CD14-positive monocyte (primary cell): ENCODE measurements around the gene TRIM25. TPM values are rescaled to one million over a fixed set of nuclear protein-coding genes. Genes with fewer than 3 reads are reported as not detected.
A peak's percentile ranks its signal among the peaks of the same experiment; 100 is the strongest.

Source experiments
- DNase-seq, 3 donors: peaks; one replicate each; pipeline ENCODE4 v3.0.0-alpha.2; 2011 to 2022
- H2AFZ ChIP-seq: 2 replicates; pipeline ENCODE4 v1.6.0; 2012; ENCODE audit warnings: mild to moderate bottlenecking, low read depth, low read length, inconsistent platforms; ENCODE audit not compliant: insufficient read depth, poor library complexity, severe bottlenecking
- H3K27ac ChIP-seq, 2 donors: 1 replicate in 1 of 2; 2 replicates in 1 of 2; pipeline ENCODE4 v1.5.1; 2012 to 2013; ENCODE audit warnings: low read length in 2 of 2, control low read depth in 1 of 2, inconsistent platforms in 1 of 2, low read depth in 1 of 2, mild to moderate bottlenecking in 1 of 2
- H3K27me3 ChIP-seq, 2 donors: one replicate each; pipeline versions ENCODE4 v1.6.0 to v1.6.1; 2011 to 2013; ENCODE audit warnings: low read length in 2 of 2; ENCODE audit not compliant: control insufficient read depth in 2 of 2, insufficient read depth in 2 of 2
- H3K36me3 ChIP-seq, 2 donors: replicated peaks in 1 of 2; 1 replicate in 1 of 2; 2 replicates in 1 of 2; pipeline versions ENCODE4 v1.5.1 to v1.6.1; 2012 to 2013; ENCODE audit warnings: low read length in 2 of 2, control low read depth in 1 of 2, inconsistent platforms in 1 of 2, mild to moderate bottlenecking in 1 of 2; ENCODE audit not compliant: insufficient read depth in 2 of 2, control insufficient read depth in 1 of 2
- H3K4me1 ChIP-seq, 2 donors: 1 replicate in 1 of 2; 2 replicates in 1 of 2; pipeline versions ENCODE4 v1.5.1 to v1.6.1; 2012 to 2013; ENCODE audit warnings: low read length in 2 of 2, control low read depth in 1 of 2, inconsistent platforms in 1 of 2, mild to moderate bottlenecking in 1 of 2, moderate library complexity in 1 of 2; ENCODE audit not compliant: insufficient read depth in 2 of 2, control insufficient read depth in 1 of 2
- H3K4me2 ChIP-seq: replicated peaks from 2 replicates; pipeline ENCODE3; 2012; ENCODE audit warnings: low read length, moderate library complexity, mild to moderate bottlenecking; ENCODE audit not compliant: poor library complexity, severe bottlenecking; ENCODE audit errors: extremely low read depth
- H3K4me3 ChIP-seq, 3 experiments: fragments of 200-600 bp in 1 of 3; sonication (generic) in 1 of 3; replicated peaks in 1 of 3; 1 replicate in 2 of 3; 2 replicates in 1 of 3; pipeline ENCODE4 v1.5.1; 2011 to 2013; ENCODE audit warnings: low read length in 3 of 3, mild to moderate bottlenecking in 3 of 3, control low read depth in 2 of 3, low read depth in 2 of 3, inconsistent platforms in 1 of 3, moderate library complexity in 1 of 3
- H3K79me2 ChIP-seq: 2 replicates; pipeline ENCODE4 v1.6.0; 2012; ENCODE audit warnings: mild to moderate bottlenecking, control low read depth, inconsistent platforms, low read length, moderate library complexity; ENCODE audit not compliant: insufficient read depth
- H3K9ac ChIP-seq: 2 replicates; pipeline ENCODE4 v1.6.0; 2017; ENCODE audit warnings: low read length, mild to moderate bottlenecking; ENCODE audit not compliant: insufficient read depth, poor library complexity, severe bottlenecking
- H3K9me3 ChIP-seq, 2 donors: replicated peaks in 1 of 2; 1 replicate in 1 of 2; 2 replicates in 1 of 2; pipeline versions ENCODE4 v1.5.1 to v1.6.1; 2012 to 2013; ENCODE audit warnings: low read length in 2 of 2, control low read depth in 1 of 2; ENCODE audit not compliant: control insufficient read depth in 1 of 2, insufficient read depth in 1 of 2
- H4K20me1 ChIP-seq: 2 replicates; pipeline ENCODE4 v1.6.0; 2012; ENCODE audit warnings: mild to moderate bottlenecking, low read length, control low read depth, moderate library complexity; ENCODE audit not compliant: insufficient read depth
- H3K27ac Mint-ChIP-seq, 7 donors: one replicate each; pipeline ENCODE4 v1.8.0; 2020; ENCODE audit warnings: mild to moderate bottlenecking in 7 of 7, mixed read lengths in 7 of 7, moderate library complexity in 6 of 7, inconsistent platforms in 2 of 7
- H3K27me3 Mint-ChIP-seq, 3 donors: one replicate each; pipeline ENCODE4 v1.8.0; 2021 to 2022; ENCODE audit warnings: low read depth in 3 of 3, mild to moderate bottlenecking in 3 of 3, mixed read lengths in 3 of 3, moderate library complexity in 3 of 3, inconsistent platforms in 1 of 3
- H3K36me3 Mint-ChIP-seq, 2 donors: one replicate each; pipeline ENCODE4 v1.8.0; 2020; ENCODE audit warnings: mixed read lengths in 2 of 2, inconsistent platforms in 1 of 2, mild to moderate bottlenecking in 1 of 2
- H3K4me1 Mint-ChIP-seq: one replicate; pipeline ENCODE4 v1.8.0; 2020; ENCODE audit warnings: mild to moderate bottlenecking, mixed read lengths
- H3K4me3 Mint-ChIP-seq, 2 donors: one replicate each; pipeline ENCODE4 v1.8.0; 2020; ENCODE audit warnings: mild to moderate bottlenecking in 2 of 2, mixed read lengths in 2 of 2, moderate library complexity in 1 of 2
- H3K9me3 Mint-ChIP-seq, 7 donors: one replicate each; pipeline ENCODE4 v1.8.0; 2020 to 2022; ENCODE audit warnings: mixed read lengths in 7 of 7, mild to moderate bottlenecking in 6 of 7, moderate library complexity in 6 of 7, inconsistent platforms in 2 of 7
- WGBS: methylation state at CpG from one replicate; pipeline ENCODE4 v1.1.5; 2013; ENCODE audit warnings: missing lambda C conversion rate; ENCODE audit not compliant: insufficient coverage; 5-methylcytosine and 5-hydroxymethylcytosine counted together
- intact Hi-C, 2 donors: fragments of 100-400 bp; cut with micrococcal nuclease; formaldehyde crosslinking; loops; one replicate each; pipeline versions ENCODE4 v1.15.0 to v1.15.1; 2023
- polyA minus RNA-seq: library from RNA; depleted of rRNA, polyadenylated mRNA; stranded (reverse); fragments of >200 nt; gene quantifications from 2 replicates; pipeline ENCODE4 v1.2.3, GENCODE V29; 2012
- polyA plus RNA-seq, 3 donors: library from polyadenylated mRNA; depleted of rRNA in 1 of 3; unstranded in 2 of 3; stranded (reverse) in 1 of 3; fragments of 300-500 nt in 2 of 3; fragments of >200 nt in 1 of 3; fragmentation: Illumina TruSeq in 2 of 3; gene quantifications; 1 replicate in 2 of 3; 2 replicates in 1 of 3; pipeline ENCODE4 v1.2.3, GENCODE V29; 2012 to 2021
- total RNA-seq, 12 experiments: library from RNA in 1 of 12; stranded (reverse) in 1 of 12; fragments of 120-200 nt in 1 of 12; gene quantifications; one replicate each; pipeline ENCODE4 v1.2.4 and lab custom pipeline; 2013 to 2026; ENCODE audit warnings: mixed read lengths in 6 of 12, inconsistent platforms in 1 of 12
- TF ChIP-seq, protein P1 (sequence below): fragments of 200-600 bp; IDR thresholded peaks from one replicate; pipeline ENCODE4 v1.8.0; 2022; ENCODE audit warnings: antibody characterized with exemption, mild to moderate bottlenecking

The TRIM25 gene, protein sequence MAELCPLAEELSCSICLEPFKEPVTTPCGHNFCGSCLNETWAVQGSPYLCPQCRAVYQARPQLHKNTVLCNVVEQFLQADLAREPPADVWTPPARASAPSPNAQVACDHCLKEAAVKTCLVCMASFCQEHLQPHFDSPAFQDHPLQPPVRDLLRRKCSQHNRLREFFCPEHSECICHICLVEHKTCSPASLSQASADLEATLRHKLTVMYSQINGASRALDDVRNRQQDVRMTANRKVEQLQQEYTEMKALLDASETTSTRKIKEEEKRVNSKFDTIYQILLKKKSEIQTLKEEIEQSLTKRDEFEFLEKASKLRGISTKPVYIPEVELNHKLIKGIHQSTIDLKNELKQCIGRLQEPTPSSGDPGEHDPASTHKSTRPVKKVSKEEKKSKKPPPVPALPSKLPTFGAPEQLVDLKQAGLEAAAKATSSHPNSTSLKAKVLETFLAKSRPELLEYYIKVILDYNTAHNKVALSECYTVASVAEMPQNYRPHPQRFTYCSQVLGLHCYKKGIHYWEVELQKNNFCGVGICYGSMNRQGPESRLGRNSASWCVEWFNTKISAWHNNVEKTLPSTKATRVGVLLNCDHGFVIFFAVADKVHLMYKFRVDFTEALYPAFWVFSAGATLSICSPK
- 44.6 TPM for total RNA-seq (2013)
- polyA plus RNA-seq (10 to 100 TPM in 2 of 3 donors, 1 to 10 TPM in 1; 5.4 to 98.3 (median 11.2) TPM), polyA minus RNA-seq (46.4 and 61.5 TPM in 2 replicates), total RNA-seq (lab: John Stamatoyannopoulos, UW) (240 to 912 (median 302) reads per million in 11 experiments)

DNA sequence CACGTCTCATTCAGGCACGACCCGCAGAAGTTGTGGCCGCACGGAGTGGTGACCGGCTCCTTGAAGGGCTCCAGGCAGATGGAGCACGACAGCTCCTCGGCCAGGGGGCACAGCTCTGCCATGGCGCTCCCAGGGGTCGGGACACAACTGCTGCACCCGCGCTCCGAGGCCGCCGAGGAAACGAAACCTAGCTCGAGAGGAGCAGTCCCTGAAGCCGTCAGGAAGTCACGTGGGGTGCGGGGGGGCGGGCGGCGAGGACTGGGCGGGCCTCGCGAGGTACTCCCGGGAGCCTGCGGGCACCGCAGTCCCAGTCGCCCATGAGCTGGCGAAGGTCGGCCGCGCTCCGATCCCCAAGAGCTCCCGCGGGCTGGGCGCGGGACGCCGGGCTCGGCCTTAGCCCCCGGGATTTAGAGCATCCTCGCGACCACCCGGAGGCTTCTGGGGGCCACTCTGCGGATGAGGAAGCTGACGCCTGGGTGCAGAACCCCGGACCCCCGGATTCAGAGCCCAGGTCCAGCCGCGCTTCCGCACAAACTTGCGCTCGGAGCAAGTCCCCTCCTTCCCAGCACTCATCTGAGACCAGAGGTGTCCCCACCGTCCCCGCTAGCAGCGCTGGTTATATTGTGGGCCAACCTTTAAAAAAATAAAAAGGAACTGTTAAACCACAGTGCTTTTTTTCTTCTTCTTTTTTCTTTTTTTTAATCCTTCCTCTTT is at the start of gene TRIM25:
TSS of gene TRIM25 (minus strand) at position 183 of the 714 bp plus-strand sequence. CDS start at position 122, 61 bp downstream.
- intact Hi-C loops = loop anchor here in 1 of 2 donors (5.0 kb wide), 1 partner anchor 82 kb away; the partner anchor contains the start of genes C17orf67 and DGKE
- H3K36me3 ChIP-seq = peaks cover 0 to 7% of the 10 kb centered on the region in 2 donors
- H3K27me3 ChIP-seq = no peaks in the 10 kb centered on the region
- no peaks in the 10 kb centered on the region for H3K9me3 ChIP-seq
- H3K27ac ChIP-seq = peak within 1 kb of the TSS; percentile 98 to 99
- Mint-ChIP-seq H3K27ac (peak within 1 kb of the TSS; percentile 95 to 98 (median 96)), H3K4me1 (peaks cover 73% of the 10 kb centered on the region), H3K27me3 (no peaks in the 10 kb centered on the region), H3K36me3 (peaks cover 17 to 32% of the 10 kb centered on the region in 2 donors), H3K4me3 (peak within 1 kb of the TSS; percentile 95 to 98), H3K9me3 (peaks cover 0 to 6% (median 4%) of the 10 kb centered on the region in 7 donors)
- H2AFZ ChIP-seq = peak within 1 kb of the TSS; percentile 64
- TF ChIP-seq, protein P1, sequence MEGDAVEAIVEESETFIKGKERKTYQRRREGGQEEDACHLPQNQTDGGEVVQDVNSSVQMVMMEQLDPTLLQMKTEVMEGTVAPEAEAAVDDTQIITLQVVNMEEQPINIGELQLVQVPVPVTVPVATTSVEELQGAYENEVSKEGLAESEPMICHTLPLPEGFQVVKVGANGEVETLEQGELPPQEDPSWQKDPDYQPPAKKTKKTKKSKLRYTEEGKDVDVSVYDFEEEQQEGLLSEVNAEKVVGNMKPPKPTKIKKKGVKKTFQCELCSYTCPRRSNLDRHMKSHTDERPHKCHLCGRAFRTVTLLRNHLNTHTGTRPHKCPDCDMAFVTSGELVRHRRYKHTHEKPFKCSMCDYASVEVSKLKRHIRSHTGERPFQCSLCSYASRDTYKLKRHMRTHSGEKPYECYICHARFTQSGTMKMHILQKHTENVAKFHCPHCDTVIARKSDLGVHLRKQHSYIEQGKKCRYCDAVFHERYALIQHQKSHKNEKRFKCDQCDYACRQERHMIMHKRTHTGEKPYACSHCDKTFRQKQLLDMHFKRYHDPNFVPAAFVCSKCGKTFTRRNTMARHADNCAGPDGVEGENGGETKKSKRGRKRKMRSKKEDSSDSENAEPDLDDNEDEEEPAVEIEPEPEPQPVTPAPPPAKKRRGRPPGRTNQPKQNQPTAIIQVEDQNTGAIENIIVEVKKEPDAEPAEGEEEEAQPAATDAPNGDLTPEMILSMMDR = no peak
- peaks cover 43% of the 10 kb centered on the region for H4K20me1 ChIP-seq
- DNase-seq = peak; percentile 84 to 95 (median 94)
- H3K4me2 ChIP-seq = peak within 1 kb of the TSS; percentile 93
- peak within 1 kb of the TSS; percentile 95 for H3K9ac ChIP-seq
- peak within 1 kb of the TSS; percentile 64 to 98 (median 87) for H3K4me3 ChIP-seq
- H3K79me2 ChIP-seq = peaks cover 65% of the 10 kb centered on the region
- whole genome bisulfite sequencing = under 1% methylated on average over 54 of the region's 58 CpGs
- peaks cover 71 to 88% of the 10 kb centered on the region in 2 donors for H3K4me1 ChIP-seq
